Right kidney (tissue), 1 donor: ENCODE data around the gene SPPL3.
"Not testable (repeated sequence)": the region's sequence is repeated elsewhere in the genome, so short reads cannot be mapped to it uniquely, and the experiment has no call there.

Source experiments
- DNase-seq: peaks from one replicate; pipeline ENCODE4 v3.0.0-alpha.2; 2016

Gene SPPL3

DNA sequence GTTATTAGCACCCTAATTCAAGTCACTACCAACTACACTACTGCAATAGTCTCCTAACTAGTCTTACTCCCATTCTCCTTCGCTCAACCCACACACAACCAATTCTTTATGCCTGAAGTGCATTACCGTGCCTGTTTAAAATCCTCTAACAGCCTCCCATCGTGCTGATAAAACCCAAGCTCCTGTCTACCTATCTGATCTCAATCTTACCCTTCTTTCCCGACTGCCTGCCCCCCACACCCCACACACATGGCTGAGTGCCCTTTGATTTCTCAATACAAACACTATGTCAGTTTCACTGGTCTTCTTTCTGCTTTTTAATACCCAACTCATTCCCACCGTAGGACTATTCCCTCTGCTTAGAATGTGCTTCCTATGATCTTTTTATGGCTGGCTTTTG lies 59.9 kb downstream of the SPPL3 start:
- DNase-seq, result no peak

DNA sequence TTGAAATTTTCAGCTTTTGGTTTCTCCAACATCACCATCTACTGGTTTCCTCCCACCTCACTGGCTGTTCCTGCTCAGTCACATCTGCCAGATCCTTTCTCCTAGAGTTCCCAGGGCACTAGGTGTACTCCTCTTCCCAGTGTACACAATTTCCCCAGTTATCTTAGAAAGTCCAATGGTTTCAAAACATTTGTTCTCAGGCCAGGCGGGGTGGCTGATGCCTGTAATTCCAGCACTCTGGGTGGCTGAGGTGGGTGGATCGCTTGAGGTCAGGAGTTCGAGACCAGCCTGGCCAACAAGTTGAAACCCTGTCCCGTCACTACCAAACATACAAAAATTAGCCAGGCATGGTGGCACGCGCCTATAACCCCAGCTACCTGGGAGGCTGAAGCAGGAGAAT lies 60.7 kb downstream of the SPPL3 start:
- DNase-seq, result no peak

DNA sequence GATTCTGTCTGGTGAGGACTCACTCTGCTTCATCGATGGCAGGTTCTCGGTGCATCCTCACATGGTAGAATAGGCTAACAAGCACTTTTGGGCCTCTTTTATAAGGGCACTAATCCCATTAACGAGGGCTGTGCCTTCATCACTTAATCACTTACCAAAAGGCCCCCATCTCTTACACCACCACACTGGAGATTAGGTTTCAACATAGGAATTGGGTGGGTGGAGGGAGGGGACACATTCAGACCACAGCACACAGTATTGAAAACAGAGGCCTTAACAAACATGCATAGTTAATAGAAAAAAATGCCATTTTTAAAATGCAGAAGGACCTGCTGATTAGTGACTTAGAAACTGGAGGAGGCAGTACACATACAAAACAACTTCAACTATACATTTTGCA lies 61.6 kb downstream of the SPPL3 start:
- no peak for DNase-seq

DNA sequence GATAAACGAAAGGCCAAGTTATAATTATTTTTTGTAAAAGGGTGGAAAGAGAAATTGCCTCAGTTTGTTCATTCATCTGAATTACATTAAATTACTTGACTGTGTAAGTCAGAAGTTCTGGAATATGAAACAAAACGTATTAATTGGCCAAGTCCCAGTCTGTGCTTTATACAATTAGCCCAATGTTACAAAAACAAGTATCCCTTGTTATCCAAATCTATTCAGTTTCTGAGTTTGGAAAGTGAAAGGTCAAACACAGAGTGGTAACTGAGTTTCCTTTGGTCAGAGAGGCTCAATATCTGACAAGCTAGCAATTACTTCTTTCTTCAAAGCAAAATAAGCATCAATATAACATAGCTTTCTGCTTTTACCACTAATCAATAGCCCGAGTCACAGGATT lies 62.6 kb downstream of the SPPL3 start:
- no peak for DNase-seq

DNA sequence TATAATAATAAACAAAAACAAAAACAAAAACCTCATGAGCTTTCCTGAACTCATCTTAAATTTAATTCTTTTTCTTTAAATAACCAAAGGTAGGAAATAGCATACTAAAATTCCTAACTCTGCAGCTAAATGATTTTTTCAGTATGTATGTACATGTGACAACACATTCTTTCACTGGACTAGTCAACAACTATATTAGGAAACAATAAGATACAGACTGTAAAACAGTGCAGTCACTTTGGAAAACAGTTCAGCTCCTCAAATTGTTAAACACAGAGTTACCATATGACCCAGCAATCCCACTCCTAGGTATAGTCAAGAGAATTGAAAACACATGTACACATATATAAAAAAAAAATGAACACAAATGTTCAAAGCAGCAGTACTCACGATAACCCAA lies 64.7 kb downstream of the SPPL3 start:
- DNase-seq, result no peak

DNA sequence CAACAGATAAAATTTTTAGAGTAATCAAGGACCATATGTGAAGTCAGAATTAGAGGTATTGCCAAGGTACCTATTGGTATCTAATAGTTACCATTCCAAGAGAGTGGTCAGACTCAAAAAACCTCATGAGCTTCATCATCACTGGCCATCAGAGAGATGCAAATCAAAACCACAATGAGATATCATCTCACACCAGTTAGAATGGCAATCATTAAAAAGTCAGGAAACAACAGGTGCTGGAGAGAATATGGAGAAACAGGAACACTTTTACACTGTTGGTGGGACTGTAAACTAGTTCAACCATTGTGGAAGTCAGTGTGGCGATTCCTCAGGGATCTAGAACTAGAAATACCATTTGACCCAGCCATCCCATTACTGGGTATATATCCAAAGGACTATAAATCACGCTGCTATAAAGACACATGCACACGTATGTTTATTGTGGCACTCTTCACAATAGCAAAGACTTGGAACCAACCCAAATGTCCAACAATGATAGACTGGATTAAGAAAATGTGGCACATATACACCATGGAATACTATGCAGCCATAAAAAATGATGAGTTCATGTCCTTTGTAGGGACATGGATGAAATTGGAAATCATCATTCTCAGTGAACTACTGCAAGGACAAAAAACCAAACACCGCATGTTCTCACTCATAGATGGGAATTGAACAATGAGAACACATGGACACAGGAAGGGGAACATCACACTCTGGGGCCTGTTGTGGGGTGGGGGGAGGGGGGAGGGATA lies 65.4 kb downstream of the SPPL3 start:
- not testable (repeated sequence) for DNase-seq

DNA sequence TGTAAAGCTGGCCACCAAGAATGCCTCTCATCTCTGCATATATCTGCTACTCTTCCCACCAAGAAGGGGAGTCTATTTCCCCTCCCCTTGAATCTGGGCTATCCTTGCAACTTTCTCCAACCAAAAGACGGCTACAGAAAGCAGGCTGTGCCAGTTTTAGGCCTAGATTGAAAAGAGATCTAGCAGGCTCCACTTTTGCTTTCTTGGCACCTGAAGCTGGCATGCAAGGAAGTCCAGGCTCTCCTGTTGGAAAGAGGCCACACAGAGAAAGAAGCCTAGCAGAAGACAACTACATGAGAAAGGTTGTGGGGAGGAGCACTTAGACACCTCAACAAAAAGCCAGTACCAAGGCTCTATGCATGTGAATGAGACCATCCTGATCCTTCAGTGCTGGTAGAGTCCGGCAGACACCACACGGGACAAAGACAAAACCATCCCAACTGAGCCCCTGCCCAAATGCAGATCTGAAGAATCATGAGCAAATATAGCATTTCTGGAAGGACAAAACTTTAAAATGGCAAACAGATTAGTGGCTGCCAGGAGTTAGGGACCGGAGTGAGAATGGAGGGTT lies 68.0 kb downstream of the SPPL3 start:
- no peak for DNase-seq

DNA sequence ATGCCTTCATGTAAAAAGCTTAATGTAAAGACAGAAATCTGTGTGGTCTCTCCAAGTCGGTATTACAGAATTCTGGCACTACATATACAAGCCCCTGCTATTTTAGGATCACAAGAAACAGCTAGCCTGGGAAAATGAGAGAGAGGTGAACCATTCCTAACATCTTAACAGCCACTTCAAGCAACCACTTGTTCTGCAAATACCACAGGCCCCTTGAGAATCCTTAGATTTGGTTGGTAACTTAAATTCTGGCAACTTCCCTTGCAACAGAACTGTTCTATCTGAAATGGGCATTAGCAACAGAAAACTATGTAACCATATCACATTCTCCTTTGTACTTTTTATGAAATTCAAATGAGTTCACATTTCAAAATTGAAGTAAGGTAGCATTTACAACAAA lies 68.5 kb downstream of the SPPL3 start:
- no peak for DNase-seq

DNA sequence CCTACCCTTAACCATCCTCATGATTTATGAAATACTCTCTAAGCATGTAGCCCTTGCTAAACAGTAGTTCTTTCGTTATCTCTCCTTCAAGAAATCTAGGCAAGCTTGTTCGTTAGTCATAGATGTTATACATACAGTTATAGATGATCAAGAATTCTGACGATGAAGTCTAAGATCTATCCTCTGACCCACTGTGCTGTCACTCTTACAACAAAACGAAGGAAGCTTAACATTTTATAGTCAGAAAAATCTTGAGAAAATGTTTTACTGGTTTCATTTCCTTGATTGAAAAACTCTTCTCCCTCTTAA lies 68.9 kb downstream of the SPPL3 start:
- DNase-seq, result no peak

DNA sequence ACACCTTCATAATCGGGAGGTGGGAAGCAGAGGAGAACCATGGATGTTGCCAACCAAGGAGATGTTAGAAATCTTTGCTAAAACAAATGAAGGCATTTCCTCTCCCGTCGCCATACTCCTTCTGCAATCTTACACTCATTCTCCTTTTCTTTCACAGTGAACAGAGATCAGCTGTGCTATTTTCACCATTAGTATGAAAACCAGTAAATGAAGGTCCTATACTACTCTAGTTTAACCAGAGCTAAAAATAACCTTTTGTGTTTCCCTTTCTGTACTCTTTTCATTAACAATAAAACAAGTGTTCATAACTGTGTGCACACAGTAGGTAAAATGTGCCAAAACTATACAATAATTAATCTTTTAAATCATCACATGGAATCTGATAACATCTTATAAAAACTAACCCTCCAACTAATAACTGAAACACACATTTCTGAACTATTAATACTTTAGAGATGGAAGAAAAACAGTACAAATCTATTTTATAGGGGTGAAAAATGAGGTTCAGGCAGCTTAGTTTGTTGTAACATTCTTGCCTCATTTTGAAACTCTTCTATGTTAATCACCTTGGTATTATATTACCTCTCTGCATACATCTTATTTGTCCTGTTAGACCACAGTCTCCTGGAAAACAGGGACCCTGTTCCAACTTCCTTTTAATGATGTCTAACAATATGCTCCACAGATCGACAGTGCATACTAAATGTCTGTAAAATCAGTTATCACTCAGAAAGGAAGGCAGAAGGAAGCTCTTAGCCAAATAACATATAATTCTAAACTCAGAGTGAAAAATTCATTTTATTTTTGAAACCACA lies 69.5 kb downstream of the SPPL3 start:
- DNase-seq, result no peak

DNA sequence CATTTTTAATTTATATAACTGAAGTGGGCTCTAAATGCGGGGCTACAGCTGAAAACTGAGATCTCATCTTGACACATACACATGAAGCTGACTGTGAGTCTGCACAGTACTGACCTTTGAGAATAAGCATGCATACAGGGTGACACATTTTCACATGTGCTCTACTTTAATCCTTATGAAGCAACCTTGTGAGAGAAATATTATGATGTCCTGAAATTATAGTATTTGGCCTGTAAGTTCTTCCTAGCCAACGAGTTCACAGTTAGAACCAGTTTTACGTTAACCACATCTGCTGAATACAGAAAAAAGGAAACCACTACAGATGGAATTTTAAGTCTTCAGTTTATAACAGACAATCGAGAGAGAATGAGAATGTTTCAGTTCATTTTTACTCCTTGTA lies 70.3 kb downstream of the SPPL3 start:
- DNase-seq, result no peak

DNA sequence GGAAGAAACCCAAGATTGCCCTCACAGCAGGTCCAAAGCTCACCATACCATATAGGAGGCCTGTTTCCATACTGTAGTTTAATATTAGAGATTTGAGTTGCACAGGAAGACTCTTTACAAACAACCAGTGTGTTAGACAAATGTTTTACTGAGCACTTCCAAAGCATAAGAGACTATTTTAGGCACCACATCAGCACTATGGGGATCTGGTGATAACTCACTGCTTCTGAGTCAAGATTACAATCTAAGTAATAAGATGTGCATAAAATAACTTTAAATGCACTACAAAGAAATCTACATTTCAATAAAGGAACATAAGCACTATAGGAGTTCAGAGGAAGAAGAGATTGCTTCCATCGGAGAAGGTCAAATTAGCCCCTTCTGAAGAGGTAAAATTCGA lies 71.4 kb downstream of the SPPL3 start:
- no peak for DNase-seq

DNA sequence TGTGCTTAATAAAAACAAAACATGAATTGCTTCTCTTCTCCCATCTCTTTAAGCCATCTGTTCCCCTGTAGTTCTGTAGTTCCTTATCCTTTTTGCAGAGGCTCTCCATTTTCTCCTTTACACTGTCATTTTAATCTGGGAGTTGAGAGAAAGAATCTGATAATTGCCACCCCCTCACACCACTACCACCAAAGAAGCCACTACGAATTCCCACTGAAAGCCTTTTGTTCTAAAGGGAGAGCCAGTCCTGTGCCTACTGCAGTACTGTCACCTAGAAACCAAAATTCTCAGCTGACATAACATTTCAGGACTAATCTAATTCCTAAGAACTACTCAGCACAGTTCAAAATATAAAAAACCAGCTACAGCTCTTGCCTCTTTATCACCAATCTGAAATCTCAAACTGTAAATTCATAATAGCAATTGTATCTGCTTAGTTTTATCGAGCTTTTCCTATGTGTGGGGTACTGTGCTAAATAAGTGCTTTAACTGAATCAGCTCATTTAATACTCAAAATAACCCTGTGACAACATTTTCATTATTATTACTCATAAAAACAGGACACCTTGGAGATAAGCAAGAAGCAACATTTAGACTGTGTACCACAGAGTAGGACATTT lies 72.4 kb downstream of the SPPL3 start:
- DNase-seq, result no peak

DNA sequence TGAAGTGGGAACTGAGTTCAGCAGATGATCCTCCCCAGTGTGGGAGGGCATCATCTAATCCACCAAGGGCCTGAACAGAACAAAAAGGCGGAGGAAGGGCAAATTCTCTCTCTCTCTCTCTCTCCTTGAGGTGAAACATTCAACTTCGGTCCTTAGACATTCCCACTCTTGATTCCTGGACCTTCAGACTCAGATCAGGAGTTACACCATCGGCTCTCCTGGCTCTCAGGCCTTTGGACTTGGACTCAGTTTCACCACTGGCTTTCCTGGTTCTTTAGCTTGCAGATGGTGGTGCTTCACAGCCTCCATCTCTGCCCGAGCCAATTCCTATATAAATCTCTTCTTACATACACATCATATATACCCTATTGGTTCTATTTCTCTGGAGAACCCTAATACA lies 73.2 kb downstream of the SPPL3 start:
- DNase-seq, result no peak

DNA sequence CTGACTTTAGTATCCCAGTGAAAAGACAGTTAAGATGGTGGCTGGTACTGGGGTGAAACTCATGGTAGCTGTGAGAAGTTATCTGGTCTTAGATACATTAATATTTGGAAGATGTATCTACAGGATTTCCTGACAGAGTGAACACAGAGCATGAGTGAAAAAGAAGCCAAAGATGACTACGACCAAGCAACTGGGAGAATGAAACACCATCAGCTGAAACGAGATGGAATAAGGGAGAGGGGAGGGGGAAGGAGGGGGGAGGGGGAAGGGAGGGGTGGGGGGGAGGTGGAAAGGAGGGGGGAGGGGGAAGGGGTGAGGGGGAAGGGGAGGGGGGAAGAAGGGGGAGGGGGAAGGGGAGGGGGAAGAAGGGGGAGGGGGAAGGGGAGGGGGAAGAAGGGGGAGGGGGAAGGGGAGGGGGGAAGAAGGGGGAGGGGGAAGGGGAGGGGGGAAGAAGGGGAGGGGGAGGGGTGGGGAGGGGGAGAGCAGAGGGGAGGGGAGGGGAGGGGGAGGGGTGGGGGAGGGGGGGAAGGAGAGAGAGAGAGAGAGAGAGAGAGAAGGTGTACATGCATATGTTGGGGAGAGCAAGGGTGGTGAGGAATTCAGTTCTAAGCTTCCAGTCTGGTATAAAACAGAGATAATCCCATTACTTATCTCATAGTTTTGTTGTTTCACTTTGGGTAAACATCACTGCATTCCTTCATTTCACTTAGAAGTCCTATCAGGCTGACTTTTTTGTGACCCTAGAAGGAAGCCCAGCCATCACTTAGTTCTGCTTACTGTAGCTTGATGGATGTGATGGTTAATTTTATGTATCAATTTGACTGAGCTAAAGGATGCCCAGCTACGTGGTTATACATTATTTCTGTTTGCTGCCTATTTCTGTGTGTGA lies 73.9 kb downstream of the SPPL3 start:
- no peak for DNase-seq

DNA sequence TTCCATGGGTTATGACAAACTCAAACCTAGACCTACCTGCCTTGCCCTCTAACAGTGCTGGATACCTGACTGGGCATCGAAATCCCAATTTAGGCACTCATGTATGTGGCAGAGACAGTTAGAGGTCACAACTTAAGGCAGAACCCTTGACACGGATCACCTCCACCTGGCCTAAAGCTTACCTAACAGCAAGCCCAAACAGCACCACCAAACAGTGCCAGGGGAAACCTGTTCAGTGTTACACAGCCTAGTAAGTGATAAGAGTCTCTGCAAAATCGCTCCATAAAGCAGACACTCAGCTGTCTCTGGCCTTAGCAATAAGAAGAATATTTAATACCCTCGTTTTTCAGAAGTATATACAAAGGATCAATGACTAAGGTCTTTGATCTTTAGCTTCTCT lies 77.8 kb downstream of the SPPL3 start:
- no peak for DNase-seq

DNA sequence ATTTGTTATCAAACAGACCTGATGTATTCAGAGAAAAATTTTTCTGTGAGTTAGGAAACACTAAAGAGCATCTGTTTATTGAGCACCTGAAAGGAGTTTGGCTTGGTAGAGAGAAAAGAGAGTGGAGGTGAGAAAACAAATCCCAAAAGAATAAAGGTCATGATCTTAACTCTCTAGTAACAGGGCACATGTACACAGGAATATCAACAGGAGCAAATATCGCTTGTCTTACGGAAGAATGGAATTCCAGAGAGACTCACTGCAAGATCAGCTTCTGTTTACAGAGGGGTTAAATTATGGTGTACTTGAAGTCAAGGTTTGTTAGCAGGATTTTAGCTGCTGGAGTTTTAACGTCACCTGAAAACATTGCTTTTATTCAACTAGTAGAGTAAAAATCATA lies 78.8 kb downstream of the SPPL3 start:
- no peak for DNase-seq

DNA sequence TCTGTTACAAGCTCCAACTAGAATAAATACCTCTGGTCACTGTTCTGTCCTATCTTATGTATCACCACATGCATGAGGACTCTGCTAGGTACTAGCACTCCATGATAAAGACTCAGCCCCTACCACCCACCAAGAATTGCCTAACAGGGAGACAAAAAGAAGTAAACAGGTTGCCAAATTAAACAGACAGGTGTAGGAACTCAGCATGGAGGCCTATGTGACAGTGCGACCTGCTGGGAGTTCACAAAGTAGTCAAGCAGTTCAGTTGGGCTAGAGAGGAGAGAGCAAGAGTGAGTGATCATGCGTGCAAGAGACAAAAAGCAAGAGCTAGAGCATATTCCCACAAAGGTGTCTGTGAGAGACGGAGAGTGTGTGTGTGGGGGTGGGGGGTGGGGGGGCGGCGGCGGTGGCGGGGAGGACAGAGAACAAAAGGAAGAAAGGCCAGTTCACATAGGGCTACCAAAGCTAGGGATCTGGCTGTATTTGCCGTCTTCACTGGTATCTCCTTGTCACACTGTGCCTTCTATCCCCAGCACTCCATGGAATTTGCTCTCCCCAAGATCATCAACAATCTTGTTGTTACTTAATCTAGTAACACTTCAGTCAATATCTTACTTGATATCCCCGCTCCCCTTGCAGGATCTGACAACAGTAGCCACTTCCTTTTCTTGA lies 81.2 kb downstream of the SPPL3 start:
- DNase-seq, result no peak

DNA sequence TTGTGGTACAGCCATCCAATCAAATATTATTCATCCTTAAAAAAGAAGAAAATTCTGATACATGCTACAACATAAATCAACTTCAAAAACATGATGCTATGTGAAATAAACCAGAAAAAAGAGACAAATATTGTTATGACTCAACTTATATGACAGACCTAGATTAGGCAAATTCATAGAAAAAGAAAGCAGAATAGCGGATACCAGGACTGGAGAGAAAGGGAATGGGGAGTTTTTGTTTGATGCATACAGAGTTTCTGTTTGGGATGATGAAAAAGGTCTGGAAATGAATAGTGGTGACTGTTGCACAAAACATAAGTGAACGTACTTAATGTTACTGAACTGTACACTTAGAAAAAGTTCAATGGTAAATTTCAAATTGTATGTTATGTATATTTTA lies 82.3 kb downstream of the SPPL3 start:
- no peak for DNase-seq

DNA sequence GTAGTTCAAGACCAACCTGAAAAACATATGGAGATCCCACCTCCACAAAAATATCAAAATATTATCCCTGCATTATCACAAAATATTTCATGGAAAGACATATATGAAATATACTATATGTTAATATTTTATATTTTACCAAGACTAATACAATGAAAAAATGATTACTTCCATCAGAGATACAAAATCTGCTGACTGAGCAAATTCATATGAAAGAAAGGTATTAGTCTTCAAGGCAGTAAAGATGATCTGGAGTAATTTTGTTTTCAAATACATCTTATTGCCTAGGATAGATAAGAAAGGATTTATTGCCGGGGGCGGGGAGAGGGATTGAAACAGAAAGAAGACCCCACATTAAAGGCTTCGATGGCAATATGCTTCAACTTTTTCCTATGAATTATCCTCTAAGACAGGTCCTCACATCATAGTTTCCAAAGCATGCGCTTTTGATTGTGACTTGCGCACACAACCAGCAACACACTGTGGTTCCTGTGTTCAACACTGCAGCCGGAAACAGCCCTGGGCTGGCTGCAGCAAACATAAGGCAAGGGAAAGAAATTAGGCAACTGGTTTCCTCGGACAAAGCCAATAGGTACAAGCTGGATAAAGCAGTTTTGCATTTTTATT lies 83.2 kb downstream of the SPPL3 start:
- no peak for DNase-seq

DNA sequence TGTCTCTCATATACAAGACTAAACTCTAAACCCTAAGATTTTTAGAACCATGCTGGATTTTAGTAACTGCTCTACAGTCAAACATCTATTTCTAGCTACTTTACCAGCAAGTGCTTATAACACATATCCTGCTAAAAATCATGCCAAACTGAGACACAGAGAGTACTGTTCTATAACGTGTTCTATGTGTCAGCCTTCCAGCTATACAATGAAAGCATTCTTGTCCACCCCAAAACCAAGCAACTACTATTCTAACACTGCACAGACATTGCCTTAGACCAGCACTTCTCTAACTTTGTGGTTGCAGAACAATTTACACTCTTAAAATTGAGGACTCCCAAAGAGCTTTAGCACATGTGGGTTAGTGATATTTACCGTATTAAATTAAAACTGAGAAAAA lies 85.7 kb downstream of the SPPL3 start:
- DNase-seq, result no peak
